OCI-LY1 (cell line): ENCODE results near the gene ENTPD6.

ENCODE experiments used
- H2AFZ ChIP-seq: fragments of 200-600 bp; sonication (generic), shearing (Covaris generic); 2 replicates; pipeline ENCODE4 v1.6.0; 2014; ENCODE audit warnings: antibody characterized with exemption, mild to moderate bottlenecking, low read length
- H3F3A ChIP-seq: fragments of 200-600 bp; sonication (generic), shearing (Covaris generic); 2 replicates; pipeline ENCODE4 v1.6.0; 2014; ENCODE audit warnings: mild to moderate bottlenecking, antibody characterized with exemption, low read length, moderate library complexity; ENCODE audit not compliant: insufficient read depth
- H3K27ac ChIP-seq: fragments of 200-600 bp; sonication (generic); 2 replicates; pipeline ENCODE4 v1.5.1; 2014; ENCODE audit warnings: low read length, mixed run types, mild to moderate bottlenecking, low read depth; ENCODE audit not compliant: poor library complexity, severe bottlenecking
- H3K27me3 ChIP-seq: fragments of 200-600 bp; sonication (generic); 2 replicates; pipeline ENCODE4 v1.6.0; 2014; ENCODE audit warnings: antibody characterized with exemption, mild to moderate bottlenecking, low read length, moderate library complexity; ENCODE audit not compliant: insufficient read depth
- H3K36me3 ChIP-seq: fragments of 200-600 bp; sonication (generic); 2 replicates; pipeline ENCODE4 v1.6.1; 2014; ENCODE audit warnings: mild to moderate bottlenecking, antibody characterized with exemption, low read length, moderate library complexity, mixed read lengths; ENCODE audit not compliant: insufficient read depth
- H3K4me1 ChIP-seq: fragments of 200-600 bp; sonication (generic); 2 replicates; pipeline ENCODE4 v1.5.1; 2014; ENCODE audit warnings: mild to moderate bottlenecking, low read length, moderate library complexity; ENCODE audit not compliant: insufficient read depth, severe bottlenecking
- H3K4me2 ChIP-seq: fragments of 200-600 bp; sonication (generic), shearing (Covaris generic); 2 replicates; pipeline ENCODE4 v1.6.1; 2014; ENCODE audit warnings: low read length
- H3K4me3 ChIP-seq: fragments of 200-600 bp; sonication (generic); 2 replicates; pipeline ENCODE4 v1.5.1; 2014; ENCODE audit warnings: low read length, low read depth, mild to moderate bottlenecking, mixed read lengths; ENCODE audit not compliant: poor library complexity, severe bottlenecking
- H3K79me2 ChIP-seq: fragments of 200-600 bp; shearing (Covaris generic); 2 replicates; pipeline ENCODE4 v1.6.1; 2016; ENCODE audit warnings: mixed run types, low read length, mixed read lengths; ENCODE audit not compliant: insufficient read depth
- H3K9ac ChIP-seq: fragments of 200-600 bp; sonication (generic), shearing (Covaris generic); 2 replicates; pipeline ENCODE4 v1.6.1; 2014; ENCODE audit warnings: mild to moderate bottlenecking, low read length, mixed read lengths
- H3K9me2 ChIP-seq: fragments of 200-600 bp; sonication (generic), shearing (Covaris generic); 2 replicates; pipeline ENCODE4 v1.6.1; 2014; ENCODE audit warnings: low read depth, mild to moderate bottlenecking, low read length, mixed read lengths
- H3K9me3 ChIP-seq: fragments of 200-600 bp; shearing (Covaris generic); 2 replicates; pipeline ENCODE4 v1.6.1; 2014; ENCODE audit warnings: low read length, mixed read lengths
- H4K20me1 ChIP-seq: fragments of 200-600 bp; sonication (generic), shearing (Covaris generic); 2 replicates; pipeline ENCODE4 v1.6.0; 2016; ENCODE audit warnings: mild to moderate bottlenecking, low read length; ENCODE audit not compliant: insufficient read depth
- CTCF ChIP-seq: fragments of 200-600 bp; sonication (generic), shearing (Covaris generic); IDR thresholded peaks from 2 replicates; pipeline ENCODE4 v1.5.1; 2017; ENCODE audit warnings: mild to moderate bottlenecking, antibody characterized with exemption, low read length, moderate library complexity, mixed read lengths
- EZH2 ChIP-seq: fragments of 200-600 bp; sonication (generic), shearing (Covaris generic); IDR thresholded peaks from 2 replicates; pipeline ENCODE4 v1.8.0; 2017; ENCODE audit warnings: borderline replicate concordance, mixed run types, mild to moderate bottlenecking, antibody characterized with exemption, low read length, moderate library complexity, mixed read lengths

The ENTPD6 gene

GRCh38 chr20:25206548-25206947 is 11.0 kb downstream of the ENTPD6 start:
- Histone ChIP-seq H3K27ac (no peak overlapping the region), H3F3A (no peaks in the 10 kb centered on the region), H3K27me3 (no peaks in the 10 kb centered on the region), H3K36me3 (peaks cover 9% of the 10 kb centered on the region; the same call in 1 of the 2 replicates), H3K4me3 (no peak overlapping the region), H3K4me1 (peaks cover 22% of the 10 kb centered on the region), H3K9ac (no peak overlapping the region), H3K4me2 (no peak overlapping the region), H3K9me2 (no peaks in the 10 kb centered on the region), H3K9me3 (no peaks in the 10 kb centered on the region), H2AFZ (no peak overlapping the region), H4K20me1 (no peaks in the 10 kb centered on the region), H3K79me2 (no peaks in the 10 kb centered on the region)
- TF ChIP-seq EZH2 (no peak), CTCF (no peak)

GRCh38 chr20:25207149-25207959 is 11.8 kb downstream of the ENTPD6 start:
- TF ChIP-seq CTCF, result no peak
- TF ChIP-seq EZH2, result no peak
- Histone ChIP-seq H3F3A (no peaks in the 10 kb centered on the region), H3K4me3 (no peak overlapping the region), H3K9me2 (no peaks in the 10 kb centered on the region), H3K36me3 (peaks cover 9% of the 10 kb centered on the region; the same call in 1 of the 2 replicates), H3K9me3 (no peaks in the 10 kb centered on the region), H3K4me2 (no peak overlapping the region), H2AFZ (no peak overlapping the region), H4K20me1 (no peaks in the 10 kb centered on the region), H3K79me2 (no peaks in the 10 kb centered on the region), H3K27me3 (no peaks in the 10 kb centered on the region), H3K4me1 (peaks cover 22% of the 10 kb centered on the region), H3K9ac (no peak overlapping the region), H3K27ac (no peak overlapping the region)

- Histone ChIP-seq H3K9me2 (no peaks in the 10 kb centered on the region), H3K9ac (no peak overlapping the region), H3K79me2 (no peaks in the 10 kb centered on the region), H3K4me3 (no peak overlapping the region), H3K4me1 (peaks cover 19% of the 10 kb centered on the region), H4K20me1 (no peaks in the 10 kb centered on the region), H3K27me3 (no peaks in the 10 kb centered on the region), H3K9me3 (no peaks in the 10 kb centered on the region), H3K27ac (no peak overlapping the region), H3K4me2 (no peak overlapping the region), H3F3A (no peaks in the 10 kb centered on the region), H2AFZ (no peak overlapping the region), H3K36me3 (peaks cover 9% of the 10 kb centered on the region; the same call in 1 of the 2 replicates)
- TF ChIP-seq CTCF (no peak), EZH2 (no peak)
Measured at GRCh38 chr20:25207960-25208534, 12.5 kb downstream of the ENTPD6 start.
